ENCODE measurements around the gene COQ10B.

DNA sequence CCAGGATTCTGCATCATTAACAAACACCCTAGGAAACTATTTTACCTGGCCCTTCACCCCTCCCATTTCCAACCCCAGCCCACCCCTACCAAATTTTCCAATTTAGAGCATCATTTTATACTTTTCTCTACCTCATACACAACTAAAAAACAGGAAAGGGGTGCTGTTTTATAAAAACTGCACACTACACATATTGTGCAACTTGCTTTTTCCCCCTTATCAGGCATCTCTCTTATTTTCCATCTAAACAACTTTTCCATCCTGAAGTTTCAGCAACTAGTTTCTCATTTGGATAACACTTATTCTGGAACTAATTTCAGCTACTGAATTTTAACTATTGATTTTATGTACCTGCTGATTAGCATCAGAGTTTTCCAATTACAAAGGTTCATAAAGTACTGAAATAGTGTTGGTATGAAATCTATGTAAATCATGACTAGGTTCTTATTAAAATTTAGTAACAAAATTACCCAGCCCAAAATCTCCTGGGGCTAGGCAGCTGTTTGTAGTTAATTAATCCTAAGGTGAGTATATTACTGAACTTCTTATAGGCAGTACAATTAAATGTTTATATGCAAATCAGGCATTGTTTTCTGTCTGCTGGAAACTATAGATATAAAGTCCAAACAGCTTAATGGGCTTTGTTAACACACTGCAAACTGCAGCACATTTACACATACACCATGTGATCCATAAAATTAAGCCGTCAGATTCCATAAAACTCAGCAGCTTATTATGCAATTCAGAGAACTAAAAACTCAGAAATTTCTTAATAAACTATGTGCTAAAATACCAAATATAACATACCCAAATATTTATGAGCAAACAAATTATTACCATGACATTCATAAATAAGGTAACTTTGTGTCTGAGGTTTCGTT lies 26.4 kb upstream of the COQ10B start:
- no peak for TF ChIP-seq ZFX (IDR thresholded peaks at IDR 0.05; ENCODE audit: borderline replicate concordance)
- TF ChIP-seq, protein P1, sequence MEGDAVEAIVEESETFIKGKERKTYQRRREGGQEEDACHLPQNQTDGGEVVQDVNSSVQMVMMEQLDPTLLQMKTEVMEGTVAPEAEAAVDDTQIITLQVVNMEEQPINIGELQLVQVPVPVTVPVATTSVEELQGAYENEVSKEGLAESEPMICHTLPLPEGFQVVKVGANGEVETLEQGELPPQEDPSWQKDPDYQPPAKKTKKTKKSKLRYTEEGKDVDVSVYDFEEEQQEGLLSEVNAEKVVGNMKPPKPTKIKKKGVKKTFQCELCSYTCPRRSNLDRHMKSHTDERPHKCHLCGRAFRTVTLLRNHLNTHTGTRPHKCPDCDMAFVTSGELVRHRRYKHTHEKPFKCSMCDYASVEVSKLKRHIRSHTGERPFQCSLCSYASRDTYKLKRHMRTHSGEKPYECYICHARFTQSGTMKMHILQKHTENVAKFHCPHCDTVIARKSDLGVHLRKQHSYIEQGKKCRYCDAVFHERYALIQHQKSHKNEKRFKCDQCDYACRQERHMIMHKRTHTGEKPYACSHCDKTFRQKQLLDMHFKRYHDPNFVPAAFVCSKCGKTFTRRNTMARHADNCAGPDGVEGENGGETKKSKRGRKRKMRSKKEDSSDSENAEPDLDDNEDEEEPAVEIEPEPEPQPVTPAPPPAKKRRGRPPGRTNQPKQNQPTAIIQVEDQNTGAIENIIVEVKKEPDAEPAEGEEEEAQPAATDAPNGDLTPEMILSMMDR (IDR thresholded peaks at IDR 0.05): no peak
